Measurements from ENCODE around the gene WSCD2.

The WSCD2 gene

DNA sequence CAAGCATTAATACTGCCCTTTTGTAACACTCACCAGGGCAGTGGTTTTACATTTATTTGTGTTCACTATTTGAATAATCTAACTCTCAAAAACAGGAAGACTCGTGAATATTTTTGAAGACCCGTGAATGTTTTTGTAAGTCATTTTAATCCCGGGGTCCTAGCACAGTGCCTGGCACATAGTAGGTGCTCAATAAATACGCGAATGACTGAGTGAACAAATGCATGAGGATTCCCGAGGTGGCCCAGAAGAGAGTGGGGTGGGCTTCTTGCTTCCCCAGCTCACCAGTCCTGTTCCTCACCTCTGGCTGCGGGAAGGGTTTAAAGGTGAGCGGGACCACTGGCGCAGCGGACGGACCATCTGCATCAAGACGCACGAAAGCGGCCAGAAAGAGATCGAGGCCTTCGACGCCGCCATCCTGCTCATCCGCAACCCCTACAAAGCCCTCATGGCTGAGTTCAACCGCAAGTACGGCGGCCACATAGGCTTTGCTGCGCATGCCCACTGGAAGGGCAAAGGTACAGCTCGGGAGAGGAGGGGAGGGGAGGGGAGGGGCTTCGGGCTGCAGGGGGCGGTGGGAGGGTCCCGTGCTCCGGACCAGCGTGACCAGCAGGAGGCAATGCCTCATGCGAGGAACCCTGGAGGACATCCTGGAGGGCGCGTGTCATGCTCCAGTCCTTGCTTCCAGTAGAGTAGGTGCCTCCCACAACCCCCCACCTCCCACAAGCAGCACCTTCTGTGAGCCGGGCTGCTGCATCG, 111.1 kb downstream of the WSCD2 start:
- no peak for DNase-seq

DNA sequence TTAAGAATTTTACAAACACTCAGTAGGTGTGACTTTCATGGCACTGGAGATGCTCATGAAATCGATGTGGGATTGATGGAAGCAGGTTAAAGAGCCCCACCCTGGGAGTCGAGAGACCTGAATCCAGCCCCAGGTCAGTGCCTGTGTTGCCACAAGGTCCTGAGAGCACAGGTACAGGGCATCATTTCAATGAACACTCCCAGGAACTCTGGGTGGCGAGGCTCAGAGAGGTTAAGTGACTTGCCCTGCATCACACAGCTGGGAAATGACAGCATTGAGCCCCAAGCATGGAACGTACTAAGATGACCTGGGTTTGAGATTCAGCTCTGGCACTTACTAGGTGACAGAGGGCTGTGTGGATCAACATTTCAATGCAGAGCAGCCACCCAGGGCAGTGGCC, 111.8 kb downstream of the WSCD2 start:
- DNase-seq: no peak

DNA sequence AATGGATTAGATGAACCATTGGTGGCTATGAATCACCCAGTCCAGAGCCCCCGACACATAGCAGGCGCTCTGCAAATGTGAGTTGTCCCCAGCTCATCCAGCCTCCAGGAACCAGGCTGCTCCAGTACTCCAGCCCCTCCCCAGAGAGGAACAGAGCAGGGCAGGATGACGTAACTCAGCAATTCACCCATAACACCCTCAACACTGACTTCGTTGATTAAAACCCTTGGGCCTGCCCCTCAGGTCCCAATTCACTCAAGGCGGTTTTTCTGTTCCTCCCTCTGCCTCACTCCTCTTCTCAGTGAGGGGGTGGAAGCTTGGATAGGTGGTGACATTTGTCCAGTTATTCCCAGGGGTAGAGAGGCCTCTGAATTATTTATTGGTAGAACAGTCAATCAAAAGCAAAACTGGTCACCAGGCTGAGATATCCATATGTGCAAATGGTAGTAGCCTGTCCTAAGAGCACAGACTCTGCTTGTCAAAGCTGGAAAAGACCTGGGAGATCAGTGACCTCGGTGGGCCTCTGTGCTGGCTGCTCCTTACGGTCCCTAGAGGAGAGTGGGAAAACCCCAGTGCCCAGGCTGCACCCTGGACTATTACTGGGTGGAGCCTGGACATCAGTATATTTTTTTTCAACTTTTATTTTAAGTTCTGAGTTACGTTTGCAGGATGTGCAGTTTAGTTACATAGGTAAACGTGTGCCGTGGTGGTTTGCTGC, 113.1 kb downstream of the WSCD2 start:
- no peak for DNase-seq

DNA sequence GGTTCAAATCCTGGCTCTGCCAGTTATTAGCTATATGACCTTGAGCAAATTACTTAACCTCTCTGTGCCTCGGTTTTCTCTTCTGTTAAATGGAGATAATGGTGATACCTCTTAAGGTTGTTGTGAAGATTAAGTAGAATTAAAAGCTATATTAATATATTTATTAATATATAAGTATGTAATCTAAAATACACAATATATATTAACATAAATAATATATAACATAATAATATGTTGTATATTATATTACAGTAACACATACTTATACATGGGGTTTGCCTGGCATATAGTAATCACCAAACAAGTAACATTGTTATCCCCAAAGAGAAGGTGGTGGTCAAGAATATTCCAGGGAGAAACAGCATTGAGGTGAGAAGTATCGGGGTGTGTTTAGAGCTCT, 118.0 kb downstream of the WSCD2 start:
- no peak for DNase-seq

DNA sequence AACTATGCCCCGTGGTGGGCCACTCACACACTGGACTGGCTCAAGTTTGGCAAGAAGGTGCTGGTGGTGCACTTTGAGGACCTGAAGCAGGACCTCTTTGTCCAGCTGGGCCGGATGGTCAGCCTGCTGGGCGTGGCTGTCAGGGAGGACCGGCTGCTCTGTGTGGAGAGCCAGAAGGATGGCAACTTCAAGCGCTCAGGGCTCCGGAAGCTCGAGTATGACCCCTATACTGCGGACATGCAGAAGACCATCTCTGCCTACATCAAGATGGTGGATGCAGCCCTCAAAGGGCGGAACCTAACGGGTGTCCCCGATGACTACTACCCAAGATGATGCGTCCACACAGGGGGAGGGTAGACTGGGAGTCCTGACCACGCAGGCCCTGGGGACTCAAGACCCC, 118.9 kb downstream of the WSCD2 start:
- DNase-seq: no peak

DNA sequence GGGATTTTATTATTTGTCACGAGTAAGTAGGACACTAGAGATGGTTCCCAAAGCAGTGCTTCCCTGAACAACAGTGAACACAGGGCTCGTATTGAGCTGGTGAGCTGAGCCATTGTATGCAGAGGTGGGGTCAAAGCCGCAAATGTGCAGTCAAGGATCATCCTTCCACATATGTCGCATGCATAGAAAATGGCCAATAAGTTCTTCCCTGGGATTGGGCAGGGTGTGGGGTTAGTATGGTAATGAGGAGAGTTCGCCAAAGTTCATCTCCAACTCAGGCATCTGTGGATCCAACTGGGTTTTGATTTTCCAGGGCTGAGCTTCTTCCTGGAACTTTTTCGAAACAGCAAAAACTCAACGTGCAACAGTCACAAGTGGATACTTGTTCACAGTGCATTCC, 123.4 kb downstream of the WSCD2 start:
- no peak for DNase-seq

DNA sequence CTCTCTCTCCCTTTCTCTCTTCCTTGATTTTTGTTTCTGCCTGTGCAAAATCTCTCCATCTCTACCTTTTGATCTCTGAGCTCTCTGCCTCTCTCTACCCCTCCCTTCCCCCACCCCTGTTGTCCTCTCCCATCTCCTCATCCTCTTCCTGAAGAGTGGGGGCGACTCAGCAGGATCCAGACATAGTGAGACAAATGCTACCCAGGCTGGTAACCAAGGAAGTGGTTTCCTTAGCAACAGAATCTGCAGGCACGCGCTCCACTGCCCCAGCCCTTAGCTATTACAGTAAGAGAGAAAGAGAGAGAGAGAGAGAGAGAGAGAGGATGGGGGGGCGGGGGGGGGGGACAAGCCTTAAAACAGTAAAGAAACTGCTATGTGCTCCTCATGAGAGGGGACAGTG, 124.5 kb downstream of the WSCD2 start:
- no peak for DNase-seq

DNA sequence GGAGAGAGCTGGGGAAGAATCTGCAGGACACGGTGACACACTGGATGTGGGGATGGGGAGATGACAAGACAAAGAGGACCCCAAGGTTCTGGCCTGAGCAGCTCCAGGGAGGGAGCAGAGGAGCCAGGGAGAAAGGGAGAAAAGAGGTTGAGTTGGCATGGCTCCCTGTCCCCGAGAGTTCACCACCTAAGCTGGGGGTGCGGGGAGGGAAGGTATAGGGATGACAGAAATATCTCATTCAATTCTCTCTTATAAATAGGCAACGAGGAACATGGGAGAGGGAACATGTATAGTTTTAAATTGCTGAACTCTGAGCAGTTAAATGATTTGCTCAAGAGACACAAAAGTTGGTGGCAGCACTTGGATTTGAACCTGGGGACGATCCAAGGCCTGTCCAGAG, 124.9 kb downstream of the WSCD2 start:
- DNase-seq: no peak

DNA sequence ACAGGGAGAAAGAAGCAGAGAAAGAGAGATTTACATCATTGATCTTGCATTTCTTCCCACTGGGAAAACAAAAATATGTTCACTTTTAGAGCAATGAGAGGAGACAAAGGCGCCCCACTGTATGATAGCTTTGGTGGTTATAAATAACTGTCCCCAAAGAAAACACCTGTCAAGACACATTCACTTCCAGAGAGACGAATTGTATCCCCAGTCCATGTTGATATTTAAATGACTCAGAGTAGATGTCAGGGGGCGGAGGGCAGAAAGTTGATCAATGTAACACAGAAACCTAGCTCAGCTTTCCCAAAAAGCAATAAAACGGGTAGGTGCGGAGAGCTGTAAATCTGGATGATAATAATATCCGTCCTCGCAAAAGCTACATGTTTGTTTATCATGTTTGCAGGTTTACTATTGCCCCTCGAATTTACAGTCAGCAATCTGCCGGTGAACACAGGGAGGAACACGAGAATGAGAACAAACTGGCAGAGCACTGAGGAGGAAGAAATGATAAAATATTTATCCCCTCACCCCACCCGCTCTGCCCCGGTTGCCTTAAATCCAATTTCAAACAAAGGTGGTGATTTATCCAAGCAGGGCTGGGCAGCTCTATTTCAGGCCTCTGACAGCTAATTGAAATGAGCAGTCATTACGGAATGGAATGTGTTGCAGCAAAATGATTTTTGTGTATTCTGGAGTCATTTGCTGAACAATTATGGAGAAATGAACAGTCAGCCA, 125.6 kb downstream of the WSCD2 start:
- DNase-seq: no peak

DNA sequence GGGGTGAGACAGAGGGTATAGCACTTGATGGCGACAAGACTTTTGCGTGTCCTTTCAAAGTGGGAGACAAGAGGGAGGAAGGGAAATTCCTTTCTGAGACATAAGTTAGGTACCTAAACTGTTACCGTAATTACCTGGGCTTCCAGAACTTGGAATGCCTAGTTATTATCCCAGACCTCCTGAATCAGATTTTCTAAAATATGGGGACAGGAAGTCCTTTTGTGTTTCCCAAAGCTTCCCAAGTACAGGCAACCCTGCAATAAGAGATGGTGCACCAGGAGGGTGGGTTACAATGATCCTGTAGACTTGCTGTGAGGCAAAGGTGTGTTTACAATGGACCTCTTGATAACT, 126.1 kb downstream of the WSCD2 start:
- no peak for DNase-seq

DNA sequence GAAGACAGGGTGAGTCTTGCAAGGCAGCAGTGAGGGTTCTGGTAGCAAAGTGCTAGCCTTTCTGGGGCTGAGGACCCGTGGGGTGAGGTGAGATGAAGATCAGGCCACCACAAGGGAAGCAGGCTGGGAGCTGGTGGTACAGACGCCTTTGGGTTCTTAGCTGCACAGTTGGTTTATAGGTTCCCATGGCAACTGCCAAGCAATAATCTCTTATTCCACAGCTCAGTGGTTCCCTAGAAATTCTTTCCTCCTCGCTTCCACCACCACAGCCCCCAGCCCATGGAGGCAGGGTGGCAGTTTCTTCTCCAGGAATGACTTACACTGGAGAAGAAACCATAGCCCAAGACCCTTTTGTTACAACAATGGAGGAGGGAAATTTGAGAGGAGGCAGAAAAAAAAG, 127.9 kb downstream of the WSCD2 start:
- no peak for DNase-seq

DNA sequence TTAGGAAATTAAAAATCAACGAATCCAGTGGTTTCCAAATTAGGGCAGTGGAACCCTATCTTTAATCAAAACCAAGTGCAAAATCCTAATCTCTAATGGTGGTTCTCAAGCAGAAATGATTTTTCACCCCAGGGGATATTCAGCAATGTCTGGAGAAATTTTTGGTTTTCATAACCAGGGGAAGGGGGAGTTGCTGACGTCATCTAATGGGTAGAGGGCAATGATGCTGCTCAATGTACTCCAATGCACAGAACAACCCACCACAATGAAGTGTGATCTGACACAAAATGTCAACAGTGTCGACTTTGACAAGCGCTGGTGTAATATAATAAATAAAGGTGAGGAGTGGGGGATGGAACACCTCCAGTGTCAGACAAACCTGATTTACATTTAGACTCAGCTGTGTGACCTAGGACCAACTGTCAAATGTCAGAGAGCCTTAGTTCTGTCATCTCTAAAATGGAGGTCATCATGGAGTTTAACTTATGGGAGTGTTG, 128.6 kb downstream of the WSCD2 start:
- DNase-seq: no peak

DNA sequence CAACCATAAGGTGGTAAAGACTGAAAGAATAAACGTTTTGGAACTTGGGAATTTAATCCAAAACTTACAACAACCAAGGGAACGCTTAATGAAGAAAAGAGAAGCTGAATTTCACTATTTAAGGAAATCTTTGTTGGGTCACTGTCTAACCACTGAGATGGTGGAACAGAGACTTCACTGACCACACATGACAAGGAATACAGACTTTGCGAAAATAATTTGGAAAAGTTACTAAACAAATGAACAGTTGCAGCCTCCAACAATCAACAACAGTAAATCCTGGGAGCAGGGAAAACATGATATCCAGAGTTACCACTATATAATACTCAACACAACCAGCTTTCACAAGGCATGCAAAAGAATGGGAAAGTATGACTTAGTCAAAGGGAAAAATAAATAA, 131.0 kb downstream of the WSCD2 start:
- DNase-seq: no peak

DNA sequence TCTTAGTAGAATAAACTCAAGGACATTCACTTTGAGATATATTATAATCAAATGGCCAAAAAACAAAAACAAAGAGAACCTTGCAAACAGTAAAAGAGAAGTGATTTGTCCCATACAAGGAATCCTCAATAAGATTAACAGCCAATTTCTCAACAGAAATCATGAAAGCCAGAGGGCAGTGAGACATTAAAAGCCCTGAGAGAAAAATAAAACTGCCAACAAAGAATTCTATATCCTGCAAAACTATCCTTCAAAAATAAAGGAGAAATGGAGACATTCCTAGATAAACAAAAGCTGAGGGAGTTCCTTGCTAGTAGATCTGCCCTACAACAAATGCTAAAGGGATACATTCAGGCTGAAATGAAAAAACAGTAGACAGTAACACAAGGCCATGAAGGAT, 131.9 kb downstream of the WSCD2 start:
- DNase-seq: no peak

DNA sequence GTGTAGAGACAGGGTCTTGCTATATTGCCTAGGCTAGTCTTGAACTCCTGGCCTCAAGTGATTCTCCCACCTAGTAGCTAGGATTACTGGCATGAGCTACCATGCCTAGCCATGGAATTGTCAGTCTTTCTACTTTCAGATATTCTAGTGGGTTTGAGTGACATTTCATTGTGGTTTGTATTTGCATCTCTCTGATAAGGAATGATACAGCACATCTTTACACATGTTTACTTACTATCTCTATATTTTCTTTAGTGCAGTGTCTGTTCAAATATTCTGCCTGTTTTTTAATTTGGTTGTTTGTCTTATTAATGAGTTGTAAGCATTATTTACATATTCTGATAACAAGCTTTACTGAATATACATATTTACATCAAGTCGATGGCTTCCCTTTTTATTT, 136.4 kb downstream of the WSCD2 start:
- DNase-seq: no peak

DNA sequence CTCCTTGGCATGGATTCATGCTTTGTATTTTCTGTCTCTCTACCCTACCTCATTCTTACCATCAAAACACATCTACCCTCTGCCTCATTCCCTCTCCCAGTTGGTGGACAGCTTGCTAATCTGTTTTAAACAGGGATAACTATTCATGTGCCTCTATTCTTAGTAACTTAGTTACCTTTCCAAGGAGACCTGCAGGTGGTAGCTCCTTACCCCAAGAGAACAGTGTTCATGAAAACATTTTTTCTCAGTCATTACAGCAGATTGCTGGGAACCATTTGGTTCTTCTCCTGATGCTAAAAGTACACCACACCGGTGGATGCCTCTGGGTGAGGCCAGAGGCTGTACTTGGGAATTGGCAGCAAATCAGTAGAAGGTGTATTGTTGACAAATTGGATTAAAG, 137.0 kb downstream of the WSCD2 start:
- no peak for DNase-seq

DNA sequence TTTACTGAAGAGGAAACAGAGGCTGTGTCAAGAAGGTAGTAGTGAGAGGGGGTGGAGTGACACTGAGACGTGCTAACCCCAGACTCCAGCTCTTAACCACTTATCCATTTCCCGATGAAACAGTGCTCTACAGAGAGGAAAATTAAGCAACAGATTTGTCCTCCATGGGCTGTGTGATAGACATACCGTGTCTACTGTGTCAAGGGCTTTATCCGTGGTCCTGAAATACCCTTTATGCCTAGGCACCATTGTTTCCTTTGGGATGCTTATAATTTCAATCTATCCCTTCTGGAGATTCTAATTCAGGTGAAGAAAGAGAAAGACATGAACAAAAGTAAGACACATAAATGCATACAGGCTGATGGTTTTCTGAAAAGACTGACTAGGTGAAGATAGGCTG, 138.4 kb downstream of the WSCD2 start:
- no peak for DNase-seq

DNA sequence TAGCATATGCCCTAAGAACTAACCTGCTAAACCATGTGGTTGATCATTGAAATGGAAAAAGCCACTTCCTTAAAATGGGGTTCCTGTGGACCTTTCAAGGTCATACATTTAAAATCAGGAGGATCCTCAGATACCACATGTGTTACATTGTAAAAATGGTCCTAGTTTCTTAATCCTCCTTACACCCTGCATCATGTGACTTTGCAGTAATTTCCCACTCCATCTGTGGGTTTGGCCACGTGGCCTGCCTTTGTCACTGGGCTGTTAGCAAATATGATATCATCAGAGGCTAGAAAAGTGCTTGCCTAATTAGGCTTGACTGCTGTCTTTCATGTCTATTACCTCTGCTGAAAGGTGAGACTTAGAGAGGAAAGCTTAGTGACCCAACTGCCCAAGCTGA, 139.3 kb downstream of the WSCD2 start:
- DNase-seq: no peak

DNA sequence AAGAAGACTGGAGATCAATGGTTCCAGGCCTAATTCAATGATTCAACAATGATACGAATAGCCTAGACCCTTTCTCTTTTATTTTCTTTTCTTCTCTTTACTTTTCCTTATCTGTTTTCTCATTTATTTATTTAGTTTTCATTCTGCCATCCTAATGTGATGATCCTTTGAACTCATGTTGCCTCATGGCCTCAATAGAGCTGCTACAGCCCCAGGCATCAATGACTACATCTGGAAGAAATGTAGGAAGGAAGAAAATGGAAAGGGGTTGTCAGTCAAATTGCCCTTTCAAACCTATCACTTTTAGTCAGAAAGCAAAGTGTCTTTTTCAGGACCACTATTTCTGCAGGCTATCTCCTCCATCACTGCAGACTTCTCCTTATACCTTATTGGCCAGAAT, 140.1 kb downstream of the WSCD2 start:
- DNase-seq: no peak

DNA sequence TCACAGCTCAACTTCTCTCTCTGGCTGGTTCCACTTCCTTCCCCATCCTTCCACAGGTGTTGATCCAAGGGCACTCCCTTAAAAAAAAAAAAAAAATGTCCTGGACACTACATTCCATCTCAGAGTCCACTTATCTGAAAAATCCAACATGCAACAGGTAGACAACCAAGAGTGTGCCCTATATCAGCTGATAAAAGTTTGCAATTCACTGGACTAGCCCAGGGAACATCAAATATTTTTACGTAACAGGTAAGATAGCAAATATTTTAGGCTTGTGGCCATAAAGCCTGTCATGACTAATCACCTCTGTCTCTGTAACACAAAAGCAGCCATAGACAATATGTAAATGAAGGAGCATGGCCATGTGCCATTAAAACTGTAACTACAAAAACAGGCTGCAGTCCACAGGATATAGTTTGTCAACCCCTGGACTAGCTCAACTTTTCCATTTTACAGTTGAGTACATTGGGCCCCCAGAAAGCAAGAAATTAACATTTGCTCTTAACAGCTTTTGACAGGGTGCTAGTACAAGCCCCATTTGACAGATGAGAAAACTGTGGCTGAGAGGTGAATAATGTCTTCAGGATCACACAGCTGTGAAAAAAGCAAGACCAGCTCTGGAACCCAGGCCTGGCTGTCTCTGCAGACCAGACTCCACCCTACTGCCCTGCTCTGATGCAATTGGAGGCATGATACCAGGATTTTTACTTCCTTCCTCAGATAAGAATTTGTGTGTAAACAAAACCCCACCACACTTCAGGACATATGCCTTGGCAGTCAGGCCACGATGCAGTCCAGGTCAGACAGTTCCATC, 141.2 kb downstream of the WSCD2 start:
- no peak for DNase-seq

DNA sequence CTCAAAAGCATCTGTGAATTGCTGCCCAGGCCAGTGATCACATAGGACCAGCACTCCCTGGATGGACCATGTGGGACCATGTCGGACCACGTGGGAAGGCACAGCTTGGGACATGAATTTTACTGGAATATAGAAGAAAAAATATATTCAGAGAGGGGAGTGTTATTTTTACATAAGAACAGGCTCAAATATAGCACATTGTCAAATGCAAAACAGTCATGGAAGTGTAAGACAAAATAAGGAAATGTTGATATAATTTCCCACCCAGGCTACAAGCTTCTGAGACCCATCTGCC, 141.7 kb downstream of the WSCD2 start:
- no peak for DNase-seq

DNA sequence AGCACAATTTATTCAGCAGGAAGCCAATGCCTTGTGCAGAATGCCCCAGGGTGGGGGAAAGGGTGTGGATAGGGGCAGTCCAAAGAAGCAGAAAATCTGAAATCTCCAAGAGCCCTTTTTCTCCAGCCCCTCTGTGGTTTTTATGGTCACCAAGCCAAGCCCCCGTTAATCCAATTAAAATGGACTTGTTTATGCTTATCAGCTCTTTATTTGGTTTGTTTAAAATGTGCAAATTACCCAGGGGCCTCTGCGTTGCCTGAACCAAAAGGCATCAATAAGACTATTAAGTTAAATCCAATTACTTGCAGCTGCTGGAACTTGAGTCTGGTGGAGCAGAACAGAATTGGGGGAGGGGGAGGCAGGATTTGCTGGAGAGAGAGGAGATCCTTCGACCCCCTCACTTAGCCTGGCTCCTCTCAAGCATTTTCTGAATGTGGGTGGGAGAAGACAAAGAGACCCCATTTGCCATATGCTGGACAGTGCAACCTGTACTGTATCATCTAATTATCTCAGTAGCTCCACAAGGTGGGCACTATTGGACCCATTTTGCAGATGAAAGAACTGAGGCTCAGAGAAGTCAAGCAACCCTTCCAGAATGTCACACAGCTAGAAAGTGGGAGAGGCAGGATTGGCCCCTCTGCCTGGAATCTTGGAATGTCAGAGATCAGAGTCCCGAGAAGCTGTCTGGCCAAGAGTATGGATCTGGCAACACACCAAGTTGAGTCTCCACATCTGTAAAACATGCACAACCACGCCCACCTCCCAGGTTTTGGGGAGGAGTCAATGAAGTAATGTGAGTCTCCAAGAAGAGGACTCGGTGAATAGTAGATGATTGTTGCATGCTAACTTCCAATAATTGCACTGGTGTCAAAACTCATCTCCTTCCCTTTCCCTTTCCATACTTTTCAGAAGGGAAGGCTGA, 143.1 kb downstream of the WSCD2 start:
- DNase-seq: no peak

All from activated CD4-positive, CD25-positive, alpha-beta regulatory T cell (primary cell).